NCI-H2029 (cell line): ENCODE results near the gene ZNF488.
"Not testable (repeated sequence)": the region's sequence is repeated elsewhere in the genome, so short reads cannot be mapped to it uniquely, and the experiment has no call there.

Experiments
- DNase-seq: peaks from one replicate; lab custom pipeline; 2025; lab: John Stamatoyannopoulos, UW

ZNF488 gene, protein sequence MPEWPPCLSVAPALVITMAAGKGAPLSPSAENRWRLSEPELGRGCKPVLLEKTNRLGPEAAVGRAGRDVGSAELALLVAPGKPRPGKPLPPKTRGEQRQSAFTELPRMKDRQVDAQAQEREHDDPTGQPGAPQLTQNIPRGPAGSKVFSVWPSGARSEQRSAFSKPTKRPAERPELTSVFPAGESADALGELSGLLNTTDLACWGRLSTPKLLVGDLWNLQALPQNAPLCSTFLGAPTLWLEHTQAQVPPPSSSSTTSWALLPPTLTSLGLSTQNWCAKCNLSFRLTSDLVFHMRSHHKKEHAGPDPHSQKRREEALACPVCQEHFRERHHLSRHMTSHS

DNA sequence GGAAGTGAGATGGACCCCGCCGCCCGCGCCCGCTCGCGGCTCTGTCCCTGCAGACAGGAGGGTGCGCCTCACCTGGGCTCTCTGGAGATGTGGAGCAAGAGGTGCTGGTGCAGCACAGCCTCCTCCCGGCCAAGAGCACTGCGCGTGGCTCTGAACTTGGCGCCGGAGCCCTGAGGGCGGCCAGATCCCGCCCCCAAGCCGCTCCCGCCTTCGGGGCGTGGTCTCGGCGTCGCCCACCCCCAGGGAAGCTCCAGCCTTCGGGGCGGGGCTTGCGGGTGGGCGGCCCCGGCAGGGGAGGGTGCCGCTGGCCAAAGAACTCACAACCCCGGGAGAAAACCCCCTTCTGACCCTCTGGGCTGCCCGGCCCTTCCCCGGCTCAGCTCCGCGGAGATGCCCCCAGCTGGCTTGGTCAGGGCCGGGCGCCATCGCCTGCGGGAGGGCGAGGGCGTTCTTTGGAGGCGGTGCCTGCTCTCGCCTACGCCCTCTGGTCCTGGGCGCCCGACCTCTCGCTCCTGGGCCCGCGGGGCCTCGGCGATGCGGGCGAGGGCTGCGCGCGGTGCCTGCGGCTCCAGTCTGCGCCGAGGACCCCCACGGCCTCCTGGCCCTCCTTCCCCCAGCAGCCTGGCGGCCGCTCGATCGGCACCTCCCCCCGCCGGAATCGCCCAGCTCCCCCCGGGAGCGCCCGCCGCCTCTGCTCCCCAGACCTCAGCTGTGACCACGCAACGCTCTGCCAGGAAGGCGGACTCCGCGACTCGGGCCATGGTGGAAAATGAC lies at the start of gene ZNF488:
TSS of gene ZNF488 (minus strand) at position 146 of the 774 bp plus-strand sequence. CDS start 15,464 bp downstream, outside the sequence.
- DNase-seq = peak; percentile 45

DNA sequence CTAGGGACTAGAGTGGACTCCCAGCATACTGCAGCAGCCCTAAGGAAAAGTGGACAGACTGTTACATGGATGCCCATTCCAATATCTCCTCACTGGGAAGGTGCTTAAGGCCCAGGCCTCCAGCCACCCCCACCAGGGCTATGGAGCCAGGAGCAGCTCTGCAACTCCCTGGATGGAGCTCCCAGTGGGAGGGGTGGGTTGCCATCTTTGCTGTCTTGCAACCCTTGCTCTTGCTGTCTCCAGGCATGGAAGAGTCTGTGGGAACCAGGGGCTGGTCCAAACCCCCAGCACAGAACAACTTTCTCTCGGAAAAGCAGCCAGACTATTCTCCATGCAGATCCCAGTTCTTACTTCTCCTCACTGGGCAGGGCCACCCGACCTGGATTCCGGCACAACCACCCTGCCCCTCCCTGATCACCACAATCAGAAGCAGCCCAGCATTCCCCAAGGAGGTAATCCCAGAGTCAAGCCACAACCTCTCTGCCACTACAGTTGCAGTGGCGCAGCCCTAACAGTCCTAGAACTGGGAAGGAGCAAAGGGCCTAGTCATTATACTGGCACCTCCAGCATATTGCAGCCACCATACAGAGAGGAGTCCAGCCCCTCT lies 41.8 kb upstream of the ZNF488 start:
- no peak for DNase-seq

DNA sequence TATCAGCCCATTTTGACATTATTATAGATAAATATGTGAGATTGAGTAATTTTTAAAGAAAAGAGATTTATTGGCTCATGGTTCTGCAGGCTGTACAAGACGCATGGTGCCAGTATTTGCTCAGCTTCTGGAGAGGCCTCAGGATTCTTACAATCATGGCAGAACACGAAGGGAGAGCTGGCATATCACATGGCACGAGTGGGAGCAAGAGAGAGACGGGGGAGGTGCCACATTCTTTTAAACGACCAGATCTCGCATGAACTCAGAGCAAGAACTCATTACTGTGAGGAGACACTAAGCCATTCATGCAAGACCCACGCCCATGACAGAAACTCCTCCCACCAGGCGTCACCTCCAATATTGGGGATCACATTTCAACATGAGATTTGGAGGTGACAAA lies 40.1 kb upstream of the ZNF488 start:
- no peak for DNase-seq

DNA sequence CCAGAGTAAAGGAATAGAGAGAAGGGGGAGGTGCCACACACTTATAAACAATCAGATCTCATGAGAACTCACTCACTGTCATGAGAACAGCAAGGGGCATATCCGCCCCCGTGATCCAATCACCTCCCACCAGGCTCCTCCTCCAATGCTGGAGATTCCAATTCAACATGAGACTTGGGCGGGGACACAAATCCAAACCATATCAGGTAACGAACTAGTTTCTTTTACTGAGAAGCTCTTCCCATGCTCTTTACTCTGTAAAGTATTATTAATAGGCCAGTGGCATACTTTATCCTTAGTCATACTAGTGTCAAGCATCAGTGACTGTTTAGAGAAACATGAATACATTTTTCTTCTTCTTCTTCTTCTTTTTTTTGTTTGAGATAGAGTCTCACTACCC lies 39.4 kb upstream of the ZNF488 start:
- DNase-seq = no peak

DNA sequence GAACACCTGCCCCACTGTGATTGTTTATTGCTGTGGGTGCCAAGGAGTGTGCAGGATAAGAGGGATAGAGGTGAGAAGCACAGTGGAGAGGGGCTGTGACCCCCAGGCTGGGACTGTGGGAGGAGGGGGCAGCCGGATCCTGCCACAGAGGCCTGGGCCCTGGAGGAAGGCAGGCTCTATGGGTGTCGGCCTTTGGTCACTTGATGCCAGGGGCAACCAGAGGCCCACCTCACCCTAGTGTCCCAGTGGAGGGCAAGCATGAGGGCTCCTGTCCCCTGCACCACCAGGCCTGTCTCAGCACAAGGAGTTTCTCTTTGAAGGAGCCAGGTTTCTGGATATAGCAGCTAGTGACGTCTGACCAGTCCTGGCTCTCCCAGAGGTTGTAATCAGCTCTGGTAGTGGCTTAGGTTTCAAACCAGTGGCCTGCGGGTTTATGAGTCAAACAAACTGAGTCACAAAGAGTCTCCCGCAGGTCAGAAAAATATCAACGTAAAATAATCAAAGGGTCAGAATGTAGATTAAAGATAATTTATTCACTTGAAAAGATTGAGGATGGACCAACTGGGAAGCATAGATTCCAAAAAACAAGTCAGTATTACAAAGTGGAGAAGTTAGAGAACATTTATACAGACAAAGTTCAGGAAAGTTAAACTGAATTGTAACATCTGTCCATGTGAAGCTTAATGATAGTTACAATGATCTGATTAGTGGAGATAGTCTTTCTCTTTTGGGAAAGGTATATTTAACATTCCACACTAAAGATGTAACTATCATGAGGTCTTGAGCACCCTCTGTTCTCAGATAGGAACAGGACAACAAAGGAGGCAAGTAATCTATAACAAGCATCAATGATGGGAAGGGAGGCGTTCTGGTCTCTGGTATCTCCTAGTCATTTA lies 37.2 kb upstream of the ZNF488 start:
- DNase-seq = no peak

DNA sequence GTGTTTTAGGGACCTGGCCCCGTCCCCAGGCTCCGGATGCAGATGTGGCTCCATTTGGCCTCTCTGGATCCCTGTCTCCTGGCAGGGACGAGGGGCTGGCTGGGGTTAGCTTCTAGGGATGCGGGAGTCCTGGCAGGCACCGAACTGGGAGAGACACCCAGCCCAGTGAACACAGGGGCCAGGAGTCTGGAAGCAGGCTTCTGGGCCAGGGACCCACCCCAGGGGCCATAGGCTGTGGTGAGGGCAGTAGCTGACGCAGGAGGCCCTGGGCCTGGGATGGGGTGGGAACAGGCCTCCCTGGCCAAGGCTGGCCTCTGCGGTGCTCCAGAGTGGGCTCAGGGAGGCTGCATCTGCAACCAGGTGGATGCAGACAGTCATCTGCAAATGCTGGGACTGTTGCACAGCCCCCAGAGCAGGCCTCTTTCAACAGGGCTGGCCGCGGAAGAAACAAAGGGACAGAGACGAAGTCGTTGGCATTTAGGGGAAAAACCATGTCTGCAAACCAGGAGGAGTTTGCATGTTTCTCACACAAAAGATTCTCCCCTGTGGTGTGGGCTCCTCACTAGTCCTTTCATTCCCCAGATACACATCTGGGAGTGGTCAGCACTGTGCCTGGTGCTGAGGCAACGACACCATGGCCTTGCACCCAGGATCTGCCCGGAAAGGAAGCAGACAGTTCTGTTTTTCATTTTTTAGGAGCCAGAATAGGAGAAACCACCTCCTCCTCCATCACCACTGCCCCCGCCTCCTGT lies 36.4 kb upstream of the ZNF488 start:
- DNase-seq = no peak

DNA sequence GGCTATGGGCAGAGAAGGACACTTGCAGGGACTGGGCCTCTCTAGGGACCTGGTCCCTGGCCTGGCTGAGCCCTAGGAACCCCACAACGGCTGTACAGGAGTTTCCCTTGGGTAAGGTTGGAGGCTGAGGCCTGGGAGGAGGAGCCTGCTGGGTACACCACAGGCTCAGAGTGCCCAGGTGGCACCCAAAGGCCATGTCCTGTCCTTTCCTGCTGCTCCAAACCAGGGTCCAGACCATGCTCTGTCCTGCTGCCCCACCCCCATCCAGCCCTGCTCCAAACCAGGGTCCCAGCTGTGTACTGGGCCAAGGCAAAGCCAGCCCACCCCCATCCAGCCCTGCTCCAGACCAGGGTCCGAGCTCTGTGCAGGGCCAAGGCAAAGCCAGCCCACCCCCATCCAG lies 35.3 kb upstream of the ZNF488 start:
- no peak for DNase-seq

DNA sequence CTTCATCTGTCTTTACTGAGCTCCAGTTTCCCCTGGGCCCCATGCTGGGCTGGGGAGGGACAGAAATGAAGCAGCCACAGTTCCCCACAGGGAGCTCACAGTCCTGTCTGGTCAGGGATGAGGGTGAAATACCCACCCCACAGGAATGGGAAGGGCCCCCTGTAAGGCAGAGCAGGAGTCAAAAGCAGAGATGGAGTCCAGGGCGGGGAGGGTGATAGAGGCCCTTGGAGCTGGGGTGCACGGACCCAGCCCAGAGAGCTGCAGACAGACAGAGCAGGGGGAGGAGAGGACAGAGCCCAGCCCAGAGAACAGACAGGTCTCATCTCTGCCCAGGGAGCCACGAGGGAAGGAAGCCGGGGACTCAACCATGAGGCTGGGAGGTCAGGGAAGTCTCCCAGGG lies 34.9 kb upstream of the ZNF488 start:
- DNase-seq = no peak

DNA sequence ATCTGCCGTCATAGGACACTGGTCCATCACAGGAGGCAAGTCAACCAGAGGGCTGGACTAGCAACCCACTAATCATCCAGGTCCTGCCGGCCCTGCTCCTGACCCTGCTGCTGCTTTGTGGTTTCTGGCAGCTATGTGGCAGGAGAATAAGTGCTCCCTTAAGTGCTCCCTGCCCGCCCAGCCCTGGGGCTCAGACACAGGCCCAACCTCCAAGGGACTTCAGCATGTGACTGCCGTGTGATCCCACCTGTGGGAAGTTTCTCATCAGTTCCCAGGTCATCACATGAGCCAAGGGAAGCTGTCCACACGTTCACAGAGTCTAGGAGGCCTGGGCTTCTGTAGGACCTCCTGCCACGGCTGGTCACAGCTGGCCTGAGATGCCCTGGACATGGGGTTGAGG lies 34.2 kb upstream of the ZNF488 start:
- DNase-seq = no peak

DNA sequence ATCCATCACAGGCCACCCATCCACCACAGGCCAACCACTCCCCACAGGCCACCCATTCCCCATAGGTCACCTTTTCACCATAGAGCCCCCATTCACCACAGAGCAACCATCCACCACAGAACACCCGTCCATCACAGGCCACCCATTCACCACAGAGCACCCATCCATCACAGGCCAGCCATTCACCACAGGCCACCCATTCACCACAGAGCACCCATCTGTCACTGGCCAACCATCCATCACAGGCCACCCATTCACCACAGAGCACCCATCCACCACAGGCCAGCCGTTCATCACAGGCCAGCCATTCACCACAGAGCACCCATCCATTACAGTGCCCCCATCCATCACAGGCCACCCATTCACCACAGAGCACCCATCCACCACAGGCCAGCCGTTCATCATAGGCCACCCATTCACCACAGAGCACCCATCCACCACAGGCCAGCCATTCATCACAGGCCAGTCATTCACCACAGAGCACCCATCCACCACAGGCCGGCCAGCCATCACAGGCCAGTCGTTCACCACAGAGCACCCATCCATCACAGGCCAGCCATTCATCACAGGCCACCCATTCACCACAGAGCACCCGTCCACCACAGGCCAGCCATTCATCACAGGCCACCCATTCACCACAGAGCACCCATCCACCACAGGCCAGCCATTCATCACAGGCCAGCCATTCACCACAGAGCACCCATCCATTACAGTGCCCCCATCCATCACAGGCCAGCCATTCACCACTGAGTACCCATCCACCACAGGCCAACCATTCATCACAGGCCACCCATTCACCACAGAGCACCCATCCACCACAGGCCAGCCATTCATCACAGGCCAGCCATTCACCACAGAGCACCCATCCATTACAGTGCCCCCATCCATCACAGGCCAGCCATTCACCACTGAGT lies 32.5 kb upstream of the ZNF488 start:
- not testable (repeated sequence) for DNase-seq

DNA sequence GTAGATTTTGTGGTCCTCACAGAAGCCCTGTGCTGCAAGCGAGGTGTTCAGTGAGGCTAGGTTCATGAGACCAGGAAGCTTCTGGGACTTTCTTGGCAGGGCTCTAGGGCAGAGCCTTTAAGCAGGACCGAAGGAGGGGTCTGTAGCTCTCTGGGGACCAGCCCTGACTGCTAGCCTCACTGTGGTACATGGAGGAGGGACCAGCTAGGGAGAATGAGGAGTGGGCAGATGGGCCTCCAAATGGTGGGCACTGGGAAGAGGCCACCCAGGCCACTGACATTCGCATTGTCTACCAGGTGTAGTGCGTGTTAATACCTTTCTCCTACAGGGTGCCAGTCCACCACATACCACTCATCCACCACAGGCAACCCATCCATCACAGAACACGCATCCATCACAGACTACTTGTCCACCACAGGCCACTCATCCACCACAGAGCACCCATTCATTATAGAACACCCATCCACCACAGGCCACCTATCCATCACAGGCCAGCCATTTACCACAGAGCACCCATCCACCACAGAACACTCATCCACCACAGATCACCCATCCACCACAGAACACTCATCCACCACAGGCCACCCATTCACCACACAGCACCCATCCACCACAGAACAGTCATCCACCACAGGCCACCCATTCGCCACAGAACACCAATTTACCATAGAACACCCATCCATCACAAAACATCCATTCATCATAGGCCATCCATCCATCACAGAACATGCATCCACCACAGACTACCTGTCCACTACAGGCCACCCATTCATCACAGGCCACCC lies 31.6 kb upstream of the ZNF488 start:
- no peak for DNase-seq

DNA sequence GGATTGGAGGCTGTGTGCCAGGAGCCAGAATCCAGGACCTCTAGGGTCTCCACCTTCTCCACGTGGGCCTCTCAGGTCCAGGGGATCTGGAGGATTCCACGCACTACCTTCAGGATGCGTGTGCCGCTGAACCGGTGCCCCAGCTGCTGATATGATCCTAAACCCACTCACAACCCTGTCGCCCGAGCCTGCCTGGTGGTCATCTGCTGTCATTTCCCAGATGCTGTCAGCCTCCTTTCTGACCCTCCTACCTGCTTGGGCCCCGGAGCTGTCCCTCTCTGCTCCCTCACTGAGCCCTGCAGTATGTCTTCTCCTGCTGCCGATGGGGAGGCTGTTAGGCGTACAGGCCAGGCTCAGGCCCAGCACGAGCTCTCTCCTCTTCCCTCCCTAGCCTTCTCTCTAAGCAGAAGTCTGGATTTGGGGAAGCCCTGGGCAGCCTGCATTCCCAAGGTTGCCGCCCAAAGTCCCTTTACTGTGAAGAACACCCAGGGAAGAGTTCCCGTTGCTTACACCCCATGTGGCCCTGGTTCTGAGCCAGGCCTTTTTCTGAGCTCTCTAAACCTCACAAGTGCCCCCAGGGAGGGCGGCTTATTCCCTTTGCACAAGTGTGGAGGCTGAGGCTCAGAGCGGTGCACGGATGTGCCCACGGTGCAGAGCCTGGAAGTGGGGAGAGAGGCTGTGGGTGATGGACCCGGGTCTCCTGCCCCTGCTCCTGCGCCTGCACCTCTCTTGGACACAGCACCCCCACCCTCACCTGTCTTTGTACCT lies 30.8 kb upstream of the ZNF488 start:
- no peak for DNase-seq

DNA sequence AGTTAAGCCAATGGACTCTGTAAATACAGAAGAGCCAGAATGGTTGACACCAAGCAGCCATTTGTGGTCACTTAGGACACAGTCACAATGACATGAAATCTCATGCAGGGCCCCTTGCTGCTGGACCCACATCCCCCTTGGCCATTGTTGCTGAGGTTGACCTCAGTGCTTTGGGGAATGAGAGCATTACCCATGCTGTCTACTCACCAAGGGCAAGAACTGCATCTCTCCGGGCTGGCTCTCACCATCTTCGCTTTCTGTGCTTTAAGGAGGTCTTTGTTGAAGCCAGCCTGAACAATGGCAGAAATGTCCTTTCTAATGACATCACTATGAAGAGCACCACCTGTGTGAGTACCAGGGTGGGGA lies 30.1 kb upstream of the ZNF488 start:
- no peak for DNase-seq

DNA sequence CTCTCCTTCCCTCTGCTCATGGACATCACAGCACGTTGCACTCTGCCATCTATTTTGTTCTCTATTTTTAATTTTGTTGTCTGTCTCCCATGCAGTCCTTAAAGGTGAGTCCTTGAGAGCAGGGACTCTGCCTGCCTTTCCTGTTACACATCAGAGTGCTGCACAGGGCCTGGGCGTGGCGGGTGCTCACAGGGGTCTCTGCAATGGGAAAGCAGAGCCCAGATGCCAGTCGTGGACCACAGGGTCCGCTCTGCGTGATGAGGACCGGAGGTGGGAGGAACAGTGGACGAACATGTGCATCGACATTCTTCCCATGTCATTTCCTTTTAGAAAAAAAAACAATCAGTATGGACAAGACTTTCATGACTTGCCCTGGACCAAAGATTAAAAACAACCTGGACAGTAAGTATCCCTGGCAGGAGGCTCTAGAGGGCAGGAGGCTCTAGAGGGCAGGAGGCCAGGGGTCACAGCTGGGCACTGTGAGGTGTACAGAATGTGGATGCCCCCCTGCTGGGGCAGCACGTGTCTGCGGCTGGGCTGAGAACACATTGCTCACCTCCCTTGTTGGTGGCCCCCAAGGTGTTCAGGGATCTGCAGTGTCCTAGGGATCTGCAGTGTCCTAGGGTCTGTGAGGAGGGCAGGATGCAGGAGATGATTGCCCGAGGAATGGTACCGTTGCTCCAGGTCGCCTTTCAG lies 29.6 kb upstream of the ZNF488 start:
- no peak for DNase-seq

DNA sequence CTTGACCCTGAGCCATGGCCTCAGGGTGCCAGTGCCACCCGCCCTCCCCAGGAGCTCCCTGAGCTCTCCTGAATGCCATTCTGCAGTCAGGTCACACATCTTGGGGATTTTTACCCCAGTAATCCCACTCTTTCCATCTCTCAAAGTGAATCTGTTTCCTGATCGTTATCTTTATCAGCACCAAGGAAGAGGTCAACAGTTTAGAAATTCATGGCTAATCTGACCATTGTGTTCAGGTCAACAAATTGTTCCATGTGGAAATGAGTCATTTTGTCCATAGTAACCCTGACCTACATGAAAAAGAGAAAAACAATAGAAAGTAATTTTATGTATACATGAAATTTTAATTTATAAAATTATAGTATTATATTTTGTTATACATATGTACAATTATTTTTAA lies 28.8 kb upstream of the ZNF488 start:
- no peak for DNase-seq

DNA sequence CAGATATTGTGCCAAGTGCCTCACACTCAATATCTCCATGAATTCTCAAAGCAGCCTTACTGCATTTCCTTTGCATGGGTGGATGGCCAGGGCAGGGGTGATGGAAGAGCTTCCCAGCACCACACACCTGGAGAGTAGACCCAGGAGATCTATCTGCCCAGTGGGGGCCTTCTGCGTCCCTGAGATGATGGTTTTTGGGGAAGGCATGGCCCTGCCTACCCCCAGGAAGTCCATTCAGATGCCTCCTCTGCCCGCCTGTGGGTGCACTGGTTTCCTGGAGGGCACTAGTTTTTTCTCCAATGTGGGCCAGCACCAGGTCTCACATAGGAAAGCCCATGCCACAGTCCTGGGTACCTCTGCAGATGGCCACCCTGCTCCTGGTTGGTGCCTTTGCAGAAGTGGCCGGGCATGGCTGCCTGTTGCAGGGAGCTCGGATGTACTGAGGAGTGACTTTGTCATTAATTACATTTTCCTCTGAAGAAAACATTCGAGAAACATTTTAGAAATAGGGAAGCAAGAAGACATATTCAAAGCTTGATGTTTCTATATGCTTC lies 28.2 kb upstream of the ZNF488 start:
- DNase-seq = no peak

DNA sequence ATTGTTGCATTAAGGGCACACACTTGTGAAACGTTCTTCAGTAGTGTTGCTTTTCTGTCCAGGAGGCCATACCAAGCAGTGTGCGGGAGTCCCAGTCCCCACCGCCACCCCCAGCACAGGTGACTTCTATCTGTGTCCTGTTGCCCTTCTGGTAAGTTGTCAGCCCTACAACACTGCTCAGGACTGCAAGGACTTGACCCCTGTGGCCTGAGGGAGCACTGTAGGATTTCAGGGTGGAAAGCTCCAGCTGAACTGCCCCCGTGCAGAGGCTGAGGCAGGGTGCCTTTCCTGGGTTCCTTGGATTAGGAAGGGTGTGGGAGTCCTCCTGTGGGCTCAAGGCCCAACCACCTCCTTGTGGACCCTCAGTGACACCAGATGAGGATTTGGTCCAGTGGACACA lies 26.8 kb upstream of the ZNF488 start:
- DNase-seq = no peak

DNA sequence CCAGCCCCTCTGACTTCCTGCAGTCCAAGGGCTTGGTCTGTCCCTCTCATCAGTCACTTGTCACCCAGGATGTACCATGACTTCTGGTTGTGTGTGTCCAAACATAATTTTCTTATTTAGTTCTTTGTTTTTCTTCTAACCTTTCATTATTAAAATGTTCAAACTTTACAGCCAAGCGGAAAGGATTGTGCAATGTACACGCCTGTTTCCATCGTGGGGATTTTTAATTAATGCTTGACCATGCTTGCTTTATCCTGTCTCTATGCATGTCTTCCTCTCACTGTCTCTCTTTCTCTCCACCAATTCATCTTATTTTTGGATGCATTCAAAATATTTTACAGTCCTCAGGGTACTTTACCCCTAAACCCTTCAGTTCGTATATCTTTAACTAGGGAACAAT lies 26.2 kb upstream of the ZNF488 start:
- no peak for DNase-seq
